Stimulated activated CD8-positive, alpha-beta memory T cell treated with anti-CD3 and anti-CD28 coated beads, Interleukin-4, amount 100 ng/mL, for 4 hours (primary cell): Measurements from ENCODE around the gene COX5B.
A peak's percentile ranks its signal among the peaks of the same experiment; 100 is the strongest.
"Not testable (repeated sequence)": the region's sequence is repeated elsewhere in the genome, so short reads cannot be mapped to it uniquely, and the experiment has no call there.

Source experiments
- DNase-seq, 2 donors: peaks; one replicate each; pipeline ENCODE4 v3.0.0-alpha.2; 2020; ENCODE audit warnings: low read depth in 2 of 2, low spot score in 1 of 2

COX5B gene

GRCh38 chr2:97645695-97646629, at the start of gene COX5B:
Gene COX5B (plus strand): TSS chr2:97646062. CDS start chr2:97646087, 25 bp downstream.
- peak; percentile 98 to 99 for DNase-seq

- not testable (repeated sequence) for DNase-seq
These were observed 49.7 kb upstream of the COX5B start for GRCh38 chr2:97596180-97596579.

- DNase-seq: not testable (repeated sequence)
These were observed 44.3 kb upstream of the COX5B start for GRCh38 chr2:97601537-97601936.

- DNase-seq: not testable (repeated sequence)
These were observed 40.8 kb upstream of the COX5B start for GRCh38 chr2:97605109-97605508.

GRCh38 chr2:97605524-97606339, 40.1 kb upstream of the COX5B start:
- DNase-seq: not testable (repeated sequence)

- DNase-seq: not testable (repeated sequence)
These were observed 37.1 kb upstream of the COX5B start for GRCh38 chr2:97608745-97609144.

GRCh38 chr2:97611895-97612294, 34.0 kb upstream of the COX5B start:
- DNase-seq: not testable (repeated sequence)

GRCh38 chr2:97615746-97616145, 30.1 kb upstream of the COX5B start:
- DNase-seq: not testable (repeated sequence)

GRCh38 chr2:97617911-97618310, 28.0 kb upstream of the COX5B start:
- DNase-seq: no peak

GRCh38 chr2:97618939-97619827, 26.7 kb upstream of the COX5B start:
- DNase-seq: not testable (repeated sequence)

GRCh38 chr2:97620492-97620891, 25.4 kb upstream of the COX5B start:
- not testable (repeated sequence) for DNase-seq

- DNase-seq: not testable (repeated sequence)
These were observed 22.9 kb upstream of the COX5B start for GRCh38 chr2:97622976-97623375.

GRCh38 chr2:97625354-97626048, 20.4 kb upstream of the COX5B start:
- DNase-seq: not testable (repeated sequence)

GRCh38 chr2:97626049-97626430, 19.8 kb upstream of the COX5B start:
- DNase-seq: not testable (repeated sequence)

GRCh38 chr2:97644023-97644717, 1.7 kb upstream of the COX5B start:
- no peak for DNase-seq

GRCh38 chr2:97645112-97645694, 659 bp upstream of the COX5B start:
- DNase-seq: no peak

- no peak for DNase-seq
These were observed 1.1 kb downstream of the COX5B start for GRCh38 chr2:97646977-97647376.

- DNase-seq: no peak
These were observed 5.3 kb downstream of the COX5B start for GRCh38 chr2:97651114-97651513.

- no peak for DNase-seq
These were observed 7.6 kb downstream of the COX5B start for GRCh38 chr2:97653473-97653872.
